Ovary (tissue), 9 donors: ENCODE measurements around the gene SCAMP5. TPM values are rescaled to one million over a fixed set of nuclear protein-coding genes. Genes with fewer than 3 reads are reported as not detected.

Experiments used
- DNase-seq, 5 donors: peaks; one replicate each; pipeline ENCODE4 v3.0.0-alpha.2; 2019 to 2020
- H3K27ac ChIP-seq, 2 donors: fragments of 200-600 bp; one replicate each; pipeline versions ENCODE4 v1.5.1 to v1.8.0; 2019 to 2022
- H3K27me3 ChIP-seq: fragments of 200-600 bp; one replicate; pipeline ENCODE4 v1.8.0; 2022
- H3K36me3 ChIP-seq: fragments of 200-600 bp; sonication (generic); one replicate; pipeline ENCODE4 v1.5.1; 2019
- H3K4me1 ChIP-seq: one replicate; pipeline ENCODE4 v1.8.1; 2013; ENCODE audit warnings: mild to moderate bottlenecking, moderate library complexity; ENCODE audit not compliant: insufficient read depth
- H3K4me3 ChIP-seq: fragments of 200-600 bp; sonication (generic); one replicate; pipeline ENCODE4 v1.5.1; 2017
- H3K9me3 ChIP-seq, 2 donors: fragments of 200-600 bp in 1 of 2; sonication (generic) in 1 of 2; one replicate each; pipeline versions ENCODE4 v1.5.1 to v1.8.1; 2013 to 2019; ENCODE audit warnings: mild to moderate bottlenecking in 1 of 2, moderate library complexity in 1 of 2
- CTCF ChIP-seq, 3 donors: fragments of 450-650 bp in 2 of 3; fragments of 200-600 bp in 1 of 3; IDR thresholded peaks; one replicate each; pipeline versions ENCODE4 v1.5.1 to v1.8.0; 2016 to 2022; ENCODE audit warnings: antibody characterized with exemption in 3 of 3, mild to moderate bottlenecking in 1 of 3
- EP300 ChIP-seq: sonication (generic); formaldehyde crosslinking; IDR thresholded peaks from one replicate; pipeline ENCODE4 v1.6.1; 2017; ENCODE audit warnings: antibody characterized with exemption
- POLR2A ChIP-seq: fragments of 450-650 bp; IDR thresholded peaks from one replicate; pipeline ENCODE4 v1.6.1; 2017; ENCODE audit warnings: antibody characterized with exemption, mild to moderate bottlenecking, moderate library complexity
- WGBS, 3 donors: extraction: QIAGEN DNeasy Blood & Tissue Kit in 1 of 3; methylation state at CpG; one replicate each; pipeline versions ENCODE4 v1.1.5 to v1.1.7; 2013 to 2017; 5-methylcytosine and 5-hydroxymethylcytosine counted together
- intact Hi-C, 4 donors: fragments of 100-400 bp; cut with DNase I; formaldehyde crosslinking; loops; one replicate each; pipeline versions ENCODE4 v1.11.0 to v1.15.1; 2022 to 2023
- polyA plus RNA-seq, 2 donors: library from polyadenylated mRNA; stranded (reverse); fragments of 200-250 nt in 1 of 2; fragments of 350-450 nt in 1 of 2; fragmentation: Illumina TruSeq in 1 of 2; extraction: RNeasy Lipid Tissue Mini Kit (QIAGEN cat#74804) in 1 of 2; gene quantifications; one replicate each; pipeline ENCODE4 v1.2.3, GENCODE V29; 2013 to 2014
- total RNA-seq, 7 donors: library from RNA; depleted of rRNA in 2 of 7; stranded (reverse); fragments of >200 nt in 2 of 7; fragmentation: NEBNext Ultra II Directional in 3 of 7; extraction: Animal tissue kit (Norgen Biotek cat#: 25700) in 3 of 7; gene quantifications; one replicate each; pipeline versions ENCODE4 v1.1.0 to v1.2.4, GENCODE V29; 2016 to 2023
- donor health status: DM: no; HTN: no; CAD: no; lungs with moderate emphysema.
- donor health status: DM: no; HTN: no; CAD: no.
- donor health status: Bipolar disorder and iron deficiency.
- donor health status: DM: yes; HTN: yes; CAD: no.
- donor health status: DM: no; HTN: no; CAD: no.
- donor health status: DM: yes; HTN: yes; CAD: no.

SCAMP5 gene
- total and polyA plus RNA-seq, 9 donors, result 2.6 to 17.8 (median 5.7) TPM

GRCh38 chr15:75049392-75049791, 54.0 kb downstream of the SCAMP5 start:
- Histone ChIP-seq H3K27ac (no peak overlapping the region), H3K9me3 (no peaks in the 10 kb centered on the region), H3K4me3 (no peak overlapping the region), H3K27me3 (no peaks in the 10 kb centered on the region), H3K4me1 (peaks cover 39% of the 10 kb centered on the region), H3K36me3 (no peaks in the 10 kb centered on the region)
- WGBS, 3 donors, result 18 to 36% (median 24%) methylated on average over 11 of the region's 11 CpGs
- intact Hi-C loops, result no loop called here
- peak; percentile 70 to 88 (median 79) for DNase-seq
- TF ChIP-seq POLR2A (no peak), CTCF (IDR thresholded peaks at IDR 0.05) (no peak), EP300 (no peak)

GRCh38 chr15:75050283-75050682, 54.9 kb downstream of the SCAMP5 start:
- intact Hi-C loops, result no loop called here
- DNase-seq, result no peak
- WGBS, 3 donors, result 92 to 100% (median 100%) methylated on average over 2 of the region's 2 CpGs
- no peaks in the 10 kb centered on the region for H3K36me3 ChIP-seq
- H3K4me3 ChIP-seq, result no peak overlapping the region
- TF ChIP-seq EP300, result no peak
- no peak for TF ChIP-seq POLR2A
- no peak for TF ChIP-seq CTCF (IDR thresholded peaks at IDR 0.05)
- no peak overlapping the region for H3K27ac ChIP-seq
- no peaks in the 10 kb centered on the region for H3K9me3 ChIP-seq
- H3K4me1 ChIP-seq, result peaks cover 37% of the 10 kb centered on the region
- H3K27me3 ChIP-seq, result no peaks in the 10 kb centered on the region

- DNase-seq, result no peak
- Histone ChIP-seq H3K36me3 (no peaks in the 10 kb centered on the region), H3K4me1 (peaks cover 37% of the 10 kb centered on the region), H3K4me3 (no peak overlapping the region), H3K27ac (no peak overlapping the region), H3K27me3 (no peaks in the 10 kb centered on the region), H3K9me3 (no peaks in the 10 kb centered on the region)
- intact Hi-C loops, result no loop called here
- TF ChIP-seq POLR2A, result no peak
- WGBS, 3 donors, result 65 to 86% (median 71%) methylated on average over 6 of the region's 6 CpGs
These were observed 55.8 kb downstream of the SCAMP5 start for GRCh38 chr15:75051191-75051608.

- Histone ChIP-seq H3K4me1 (peaks cover 35% of the 10 kb centered on the region), H3K27ac (no peak overlapping the region), H3K9me3 (no peaks in the 10 kb centered on the region), H3K4me3 (no peak overlapping the region), H3K36me3 (no peaks in the 10 kb centered on the region), H3K27me3 (no peaks in the 10 kb centered on the region)
- no peak for DNase-seq
- intact Hi-C loops, result no loop called here
- 81 to 90% (median 87%) methylated on average over 4 of the region's 4 CpGs for WGBS, 3 donors
- TF ChIP-seq CTCF (IDR thresholded peaks at IDR 0.05), result no peak
- no peak for TF ChIP-seq POLR2A
- TF ChIP-seq EP300, result no peak
These were observed 56.3 kb downstream of the SCAMP5 start for GRCh38 chr15:75051711-75052110.

DNA sequence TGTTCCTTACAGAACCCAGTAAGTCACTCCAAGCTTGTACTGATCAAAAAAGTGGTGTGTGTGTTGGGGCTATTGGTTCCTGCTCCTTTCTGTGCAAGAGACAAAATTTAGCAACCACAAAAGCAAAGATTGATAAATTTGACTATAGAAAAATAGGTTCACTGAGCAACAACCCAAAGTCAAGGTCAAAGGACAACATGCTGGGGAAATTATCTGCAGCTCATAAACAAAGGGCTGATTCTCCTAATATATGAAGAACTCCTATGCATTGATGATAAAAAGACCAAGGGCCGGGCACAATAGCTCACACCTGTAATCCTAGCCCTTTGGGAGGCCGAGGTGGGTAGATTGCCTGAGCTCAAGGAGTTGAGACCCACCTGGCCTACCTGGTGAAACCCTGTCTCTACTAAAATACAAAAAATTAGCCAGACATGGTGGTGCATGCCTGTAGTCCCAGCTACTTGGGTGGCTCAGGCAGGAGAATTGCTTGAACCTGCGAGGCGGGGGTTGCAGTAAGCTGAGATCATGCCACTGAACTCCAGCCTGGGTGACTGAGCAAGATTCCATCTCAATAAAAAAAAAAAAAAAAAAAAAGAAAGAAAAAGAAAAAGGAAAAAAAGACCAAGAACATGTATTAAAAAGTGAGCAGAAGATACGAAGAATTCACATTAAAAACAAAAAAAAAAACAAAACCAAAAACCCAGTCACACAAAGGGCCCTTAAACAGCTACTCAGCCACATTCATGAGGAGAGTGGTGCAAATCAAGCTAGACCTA, 57.8 kb downstream of the SCAMP5 start:
- H3K4me1 ChIP-seq, result peaks cover 26% of the 10 kb centered on the region
- DNase-seq, result no peak
- 92 to 96% (median 94%) methylated on average over 5 of the region's 5 CpGs for WGBS, 3 donors
- no peak for TF ChIP-seq EP300
- TF ChIP-seq POLR2A, result no peak
- no peak for TF ChIP-seq CTCF (IDR thresholded peaks at IDR 0.05)
- H3K36me3 ChIP-seq, result no peaks in the 10 kb centered on the region
- H3K9me3 ChIP-seq, result no peaks in the 10 kb centered on the region
- no peak overlapping the region for H3K4me3 ChIP-seq
- no peak overlapping the region for H3K27ac ChIP-seq
- intact Hi-C loops, result no loop called here
- H3K27me3 ChIP-seq, result no peaks in the 10 kb centered on the region
